ENCODE results near the gene PKNOX2. TPM values are rescaled to one million over a fixed set of nuclear protein-coding genes. Genes with fewer than 3 reads are reported as not detected.

Gene PKNOX2
- polyA plus RNA-seq, 1 donor, result 31.3 TPM

- no peak for DNase-seq
These were observed 125.0 kb downstream of the PKNOX2 start for GRCh38 chr11:125289419-125290098.

GRCh38 chr11:125290263-125290662, 125.7 kb downstream of the PKNOX2 start:
- no peak for DNase-seq

GRCh38 chr11:125292100-125292499, 127.5 kb downstream of the PKNOX2 start:
- DNase-seq, result no peak

- no peak for DNase-seq
These were observed 129.0 kb downstream of the PKNOX2 start for GRCh38 chr11:125293596-125293995.

- peak; percentile 77 for DNase-seq
These were observed 131.4 kb downstream of the PKNOX2 start for GRCh38 chr11:125295931-125296330.

GRCh38 chr11:125297346-125297915, 132.9 kb downstream of the PKNOX2 start:
- DNase-seq, result no peak

GRCh38 chr11:125299061-125299615, 134.6 kb downstream of the PKNOX2 start:
- no peak for DNase-seq

GRCh38 chr11:125299821-125300220, 135.3 kb downstream of the PKNOX2 start:
- no peak for DNase-seq

GRCh38 chr11:125300791-125301218, 136.3 kb downstream of the PKNOX2 start:
- DNase-seq, result peak; percentile 64

- DNase-seq, result no peak
These were observed 136.8 kb downstream of the PKNOX2 start for GRCh38 chr11:125301346-125301745.

- no peak for DNase-seq
These were observed 138.6 kb downstream of the PKNOX2 start for GRCh38 chr11:125303186-125303585.

- DNase-seq, result no peak
These were observed 139.1 kb downstream of the PKNOX2 start for GRCh38 chr11:125303694-125304093.

GRCh38 chr11:125304136-125304535, 139.6 kb downstream of the PKNOX2 start:
- no peak for DNase-seq

GRCh38 chr11:125304876-125305275, 140.3 kb downstream of the PKNOX2 start:
- DNase-seq, result no peak

GRCh38 chr11:125305345-125305744, 140.8 kb downstream of the PKNOX2 start:
- DNase-seq, result no peak

GRCh38 chr11:125306476-125306875, 141.9 kb downstream of the PKNOX2 start:
- DNase-seq, result no peak

- no peak for DNase-seq
These were observed 143.7 kb downstream of the PKNOX2 start for GRCh38 chr11:125308246-125308645.

GRCh38 chr11:125312391-125312790, 147.8 kb downstream of the PKNOX2 start:
- DNase-seq, result no peak

- DNase-seq, result no peak
These were observed 148.3 kb downstream of the PKNOX2 start for GRCh38 chr11:125312812-125313211.

- no peak for DNase-seq
These were observed 149.0 kb downstream of the PKNOX2 start for GRCh38 chr11:125313271-125314219.

GRCh38 chr11:125314276-125315078, 149.9 kb downstream of the PKNOX2 start:
- DNase-seq, result no peak
